Kidney (tissue), 14 donors: ENCODE results near the gene DLGAP1. TPM values are rescaled to one million over a fixed set of nuclear protein-coding genes. Genes with fewer than 3 reads are reported as not detected.

Source experiments
- DNase-seq, 5 donors: peaks; one replicate each; pipeline ENCODE4 v3.0.0-alpha.2; 2013 to 2020
- FAIRE-seq: peaks from 2 replicates; lab custom pipeline; 2012; peaks lifted over from hg19 to GRCh38; lab: Jason Lieb, UNC
- H3K27ac ChIP-seq, 2 donors: one replicate each; pipeline ENCODE4 v1.7.0; 2013; ENCODE audit warnings: low read depth in 2 of 2, low read length in 2 of 2, inconsistent platforms in 1 of 2
- H3K27me3 ChIP-seq: one replicate; pipeline ENCODE4 v1.7.1; 2013; ENCODE audit warnings: low read length, inconsistent platforms; ENCODE audit not compliant: control insufficient read depth, insufficient read depth
- H3K36me3 ChIP-seq, 3 donors: one replicate each; pipeline versions ENCODE4 v1.7.0 to v1.7.1; 2013; ENCODE audit warnings: low read length in 3 of 3, control low read depth in 1 of 3, inconsistent platforms in 1 of 3; ENCODE audit not compliant: insufficient read depth in 3 of 3, control insufficient read depth in 2 of 3
- H3K4me1 ChIP-seq, 3 donors: one replicate each; pipeline versions ENCODE4 v1.7.0 to v1.7.1; 2013; ENCODE audit warnings: low read length in 3 of 3, inconsistent platforms in 1 of 3, low read depth in 1 of 3; ENCODE audit not compliant: control insufficient read depth in 2 of 3, insufficient read depth in 2 of 3
- H3K4me3 ChIP-seq, 3 donors: one replicate each; pipeline versions ENCODE4 v1.7.0 to v1.8.1; 2013; ENCODE audit warnings: low read length in 3 of 3, control low read depth in 1 of 3, inconsistent platforms in 1 of 3
- H3K9ac ChIP-seq, 3 donors: one replicate each; pipeline versions ENCODE4 v1.7.0 to v1.7.1; 2013; ENCODE audit warnings: low read length in 3 of 3, control low read depth in 1 of 3, inconsistent platforms in 1 of 3
- H3K9me3 ChIP-seq, 3 donors: one replicate each; pipeline versions ENCODE4 v1.7.0 to v1.7.1; 2013; ENCODE audit warnings: low read length in 3 of 3, control low read depth in 1 of 3, inconsistent platforms in 1 of 3; ENCODE audit not compliant: control insufficient read depth in 2 of 3, insufficient read depth in 1 of 3
- CTCF ChIP-seq: IDR thresholded peaks from 3 replicates; pipeline ENCODE4 v1.5.1; 2012; ENCODE audit warnings: mild to moderate bottlenecking, moderate library complexity, borderline replicate concordance; ENCODE audit not compliant: insufficient read depth; ENCODE audit errors: extremely low read depth
- intact Hi-C: fragments of 100-400 bp; cut with DNase I; formaldehyde crosslinking; loops from one replicate; pipeline ENCODE4 v1.11.1; 2022
- polyA plus RNA-seq: library from polyadenylated mRNA; stranded (reverse); fragments of 350-450 nt; fragmentation: Illumina TruSeq; extraction: RNeasy Lipid Tissue Mini Kit (QIAGEN cat#74804); gene quantifications from one replicate; pipeline ENCODE4 v1.2.3, GENCODE V29; 2014; ENCODE audit warnings: low read depth, low replicate concordance; ENCODE audit not compliant: insufficient read depth
- total RNA-seq: library from RNA; stranded (reverse); fragmentation: NEBNext Ultra II Directional; extraction: Animal tissue kit (Norgen Biotek cat#: 25700); gene quantifications from one replicate; pipeline ENCODE4 v1.2.1, GENCODE V29; 2021
- donor health status: control.
- donor health status: control.
- donor health status: control.
- donor health status: control.
- donor health status: control.
- donor health status: DM: yes; HTN: yes; CAD: no.
- donor health status: Normal renal cell carcinoma (clear cell type).

DLGAP1 gene
- total and polyA plus RNA-seq, 2 donors from 2014 or later: 1.2 to 32.8 TPM

DNA sequence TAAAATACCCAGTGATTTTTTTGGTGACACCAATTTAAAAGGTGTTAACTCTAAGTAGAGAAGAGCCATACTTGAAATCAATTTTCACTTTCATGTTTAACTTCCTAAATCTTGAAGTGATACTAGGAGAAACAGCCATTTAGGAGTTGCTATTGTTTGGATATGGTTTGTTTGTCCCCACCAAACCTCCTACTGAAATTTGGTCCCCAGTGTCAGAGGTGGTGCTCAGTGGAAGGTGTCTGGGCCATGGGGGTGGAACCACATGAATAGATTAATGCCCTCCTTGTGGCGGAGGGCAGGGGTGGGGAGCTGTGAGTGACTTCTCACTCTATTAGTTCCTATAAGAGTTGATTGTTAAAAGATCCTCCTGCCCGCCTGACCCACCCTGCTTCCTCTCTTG, 377.9 kb downstream of the DLGAP1 start:
- DNase-seq (no peak), FAIRE-seq (no peak)
- no peaks in the 10 kb centered on the region for H3K36me3 ChIP-seq
- intact Hi-C loops: no loop called here
- H3K27me3 ChIP-seq: no peaks in the 10 kb centered on the region
- H3K4me1 ChIP-seq: no peaks in the 10 kb centered on the region
- no peaks in the 10 kb centered on the region for H3K9me3 ChIP-seq
- H3K4me3 ChIP-seq: no peak overlapping the region
- TF ChIP-seq CTCF: no peak
- H3K9ac ChIP-seq: no peak overlapping the region
- no peak overlapping the region for H3K27ac ChIP-seq

DNA sequence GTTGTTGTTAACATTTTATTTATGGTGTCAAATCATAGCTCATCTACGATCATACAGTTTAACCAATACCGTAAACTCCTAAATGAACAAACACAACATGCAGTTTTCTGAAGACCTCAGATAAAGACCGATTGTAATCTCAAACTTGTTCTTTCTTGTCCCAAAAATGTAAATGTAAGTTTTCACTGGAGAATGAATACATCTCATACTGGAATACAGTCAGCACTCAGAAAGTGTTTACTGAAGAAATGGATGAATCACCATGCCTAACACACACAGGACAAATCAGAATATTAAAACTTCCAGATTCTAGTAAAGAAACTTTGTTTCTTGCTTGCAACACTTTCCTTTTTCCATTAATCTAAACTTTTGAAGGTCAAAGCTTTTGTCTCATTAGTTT, 380.5 kb downstream of the DLGAP1 start:
- H3K4me3 ChIP-seq: no peak overlapping the region
- intact Hi-C loops: no loop called here
- H3K9me3 ChIP-seq: no peaks in the 10 kb centered on the region
- no peaks in the 10 kb centered on the region for H3K27me3 ChIP-seq
- DNase-seq: no peak
- no peak for FAIRE-seq
- H3K9ac ChIP-seq: no peak overlapping the region
- H3K4me1 ChIP-seq: no peaks in the 10 kb centered on the region
- no peaks in the 10 kb centered on the region for H3K36me3 ChIP-seq
- no peak for TF ChIP-seq CTCF
- no peak overlapping the region for H3K27ac ChIP-seq

GRCh38 chr18:4069183-4069582, 385.9 kb downstream of the DLGAP1 start:
- H3K36me3 ChIP-seq: no peaks in the 10 kb centered on the region
- H3K4me3 ChIP-seq: no peak overlapping the region
- intact Hi-C loops: no loop called here
- H3K9me3 ChIP-seq: peaks cover 0 to 5% (median 2%) of the 10 kb centered on the region in 3 donors
- H3K27ac ChIP-seq: no peak overlapping the region
- no peak for TF ChIP-seq CTCF
- no peak overlapping the region for H3K9ac ChIP-seq
- DNase-seq (no peak), FAIRE-seq (no peak)
- no peaks in the 10 kb centered on the region for H3K27me3 ChIP-seq
- H3K4me1 ChIP-seq: no peaks in the 10 kb centered on the region

DNA sequence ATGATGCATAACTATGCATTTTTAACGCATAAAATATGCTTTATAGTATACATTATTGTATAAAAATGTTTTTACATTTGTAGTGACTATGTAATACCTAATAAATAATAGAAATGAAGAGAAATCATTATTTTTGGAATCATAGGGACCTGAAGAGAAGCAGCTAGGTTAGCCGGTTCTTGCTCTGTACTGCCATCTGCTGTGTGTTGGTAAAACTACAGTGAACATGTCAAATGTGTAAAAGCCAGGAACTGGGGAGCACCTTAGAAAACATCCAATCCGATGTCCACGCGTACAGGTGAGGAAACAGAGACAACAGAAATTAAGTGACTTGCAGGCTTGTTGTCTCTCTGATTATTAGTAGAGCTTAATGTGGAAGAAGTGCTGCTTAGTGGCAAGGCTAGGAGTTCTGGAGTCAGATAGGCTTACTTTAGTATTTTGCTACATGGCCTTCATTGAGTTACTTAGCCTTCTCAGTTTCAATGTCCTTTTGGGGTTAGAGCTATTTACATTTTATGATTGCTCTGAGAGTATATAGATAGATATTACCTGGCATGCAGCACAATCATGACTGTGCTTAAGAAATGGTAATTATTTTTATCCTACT, 386.5 kb downstream of the DLGAP1 start:
- FAIRE-seq: peak; percentile 90

More for the DNA sequence above, 386.5 kb downstream of the DLGAP1 start:
- H3K36me3 ChIP-seq: no peaks in the 10 kb centered on the region
- no peak overlapping the region for H3K27ac ChIP-seq
- H3K4me3 ChIP-seq: no peak overlapping the region
- no peak overlapping the region for H3K9ac ChIP-seq
- intact Hi-C loops: no loop called here
- no peaks in the 10 kb centered on the region for H3K4me1 ChIP-seq
- peak; percentile 57 for TF ChIP-seq CTCF
- H3K27me3 ChIP-seq: no peaks in the 10 kb centered on the region
- DNase-seq: peak in 4 of 5 donors; percentile 40 to 75 (median 56)
- peaks cover 0 to 5% (median 2%) of the 10 kb centered on the region in 3 donors for H3K9me3 ChIP-seq
